GM20431 (cell line): ENCODE measurements around the gene C15orf62.

Experiments
- in situ Hi-C: fragments of 300-500 bp; cut with MseI, MboI; formaldehyde crosslinking; loops from one replicate; pipeline ENCODE4 v1.15.0; 2020; ENCODE audit warnings: low sequenced_read_pairs; ENCODE audit not compliant: unreplicated experiment

Gene C15orf62

GRCh38 chr15:40754883-40755811, 14.6 kb upstream of the C15orf62 start, which contains the start of gene RMDN3:
RMDN3 (minus strand) TSS chr15:40755254; CDS start chr15:40754783, 471 bp downstream.
- in situ Hi-C loops: no loop called here

GRCh38 chr15:40755812-40756208, 14.0 kb upstream of the C15orf62 start:
- in situ Hi-C loops: no loop called here

GRCh38 chr15:40756938-40757337, 12.8 kb upstream of the C15orf62 start:
- in situ Hi-C loops: no loop called here

GRCh38 chr15:40759961-40760360, 9.8 kb upstream of the C15orf62 start:
- in situ Hi-C loops: no loop called here

GRCh38 chr15:40762919-40763800, 6.6 kb upstream of the C15orf62 start:
- in situ Hi-C loops: no loop called here

- in situ Hi-C loops: no loop called here
Observed at GRCh38 chr15:40763801-40764628, 5.8 kb upstream of the C15orf62 start, which contains the start of gene GCHFR. GCHFR (plus strand) TSS chr15:40764068; CDS start chr15:40764181, 113 bp downstream.

GRCh38 chr15:40764629-40765103, 5.1 kb upstream of the C15orf62 start:
- in situ Hi-C loops: no loop called here

- in situ Hi-C loops: no loop called here
Observed at GRCh38 chr15:40766194-40766815, 3.5 kb upstream of the C15orf62 start.

- in situ Hi-C loops: no loop called here
Observed at GRCh38 chr15:40766906-40767837, 2.6 kb upstream of the C15orf62 start.

- in situ Hi-C loops: no loop called here
Observed at GRCh38 chr15:40767838-40768500, 1.8 kb upstream of the C15orf62 start.

- in situ Hi-C loops: no loop called here
Observed at GRCh38 chr15:40768521-40769273, 1.1 kb upstream of the C15orf62 start.

GRCh38 chr15:40770147-40770721, 454 bp downstream of the C15orf62 start:
- in situ Hi-C loops: no loop called here

- in situ Hi-C loops: no loop called here
Observed at GRCh38 chr15:40771242-40771641, 1.5 kb downstream of the C15orf62 start.

- in situ Hi-C loops: no loop called here
Observed at GRCh38 chr15:40772014-40772413, 2.2 kb downstream of the C15orf62 start.

- in situ Hi-C loops: no loop called here
Observed at GRCh38 chr15:40773496-40773895, 3.7 kb downstream of the C15orf62 start.

- in situ Hi-C loops: no loop called here
Observed at GRCh38 chr15:40773902-40774301, 4.1 kb downstream of the C15orf62 start.

- in situ Hi-C loops: no loop called here
Observed at GRCh38 chr15:40775007-40775406, 5.2 kb downstream of the C15orf62 start.
